Measurements from ENCODE around the gene BORCS6. TPM values are rescaled to one million over a fixed set of nuclear protein-coding genes. Genes with fewer than 3 reads are reported as not detected.

Gene BORCS6
- total and polyA plus RNA-seq, 4 donors, result 4.1 to 6.8 (median 5.7) TPM

- 97% methylated on average over 4 of the region's 4 CpGs for WGBS
- DNase-seq (ENCODE audit: low spot score), result no peak
- TF ChIP-seq, protein P1, sequence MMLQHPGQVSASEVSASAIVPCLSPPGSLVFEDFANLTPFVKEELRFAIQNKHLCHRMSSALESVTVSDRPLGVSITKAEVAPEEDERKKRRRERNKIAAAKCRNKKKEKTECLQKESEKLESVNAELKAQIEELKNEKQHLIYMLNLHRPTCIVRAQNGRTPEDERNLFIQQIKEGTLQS (IDR thresholded peaks at IDR 0.05), result no peak
- no peak for TF ChIP-seq NR2F2 (IDR thresholded peaks at IDR 0.05)
- TF ChIP-seq HNF4G (IDR thresholded peaks at IDR 0.05), result no peak
- TF ChIP-seq JUND (IDR thresholded peaks at IDR 0.05), result no peak
- no peak for TF ChIP-seq RXRA (IDR thresholded peaks at IDR 0.05)
- no peak for TF ChIP-seq FOXA1 (IDR thresholded peaks at IDR 0.05)
- TF ChIP-seq, protein P2, sequence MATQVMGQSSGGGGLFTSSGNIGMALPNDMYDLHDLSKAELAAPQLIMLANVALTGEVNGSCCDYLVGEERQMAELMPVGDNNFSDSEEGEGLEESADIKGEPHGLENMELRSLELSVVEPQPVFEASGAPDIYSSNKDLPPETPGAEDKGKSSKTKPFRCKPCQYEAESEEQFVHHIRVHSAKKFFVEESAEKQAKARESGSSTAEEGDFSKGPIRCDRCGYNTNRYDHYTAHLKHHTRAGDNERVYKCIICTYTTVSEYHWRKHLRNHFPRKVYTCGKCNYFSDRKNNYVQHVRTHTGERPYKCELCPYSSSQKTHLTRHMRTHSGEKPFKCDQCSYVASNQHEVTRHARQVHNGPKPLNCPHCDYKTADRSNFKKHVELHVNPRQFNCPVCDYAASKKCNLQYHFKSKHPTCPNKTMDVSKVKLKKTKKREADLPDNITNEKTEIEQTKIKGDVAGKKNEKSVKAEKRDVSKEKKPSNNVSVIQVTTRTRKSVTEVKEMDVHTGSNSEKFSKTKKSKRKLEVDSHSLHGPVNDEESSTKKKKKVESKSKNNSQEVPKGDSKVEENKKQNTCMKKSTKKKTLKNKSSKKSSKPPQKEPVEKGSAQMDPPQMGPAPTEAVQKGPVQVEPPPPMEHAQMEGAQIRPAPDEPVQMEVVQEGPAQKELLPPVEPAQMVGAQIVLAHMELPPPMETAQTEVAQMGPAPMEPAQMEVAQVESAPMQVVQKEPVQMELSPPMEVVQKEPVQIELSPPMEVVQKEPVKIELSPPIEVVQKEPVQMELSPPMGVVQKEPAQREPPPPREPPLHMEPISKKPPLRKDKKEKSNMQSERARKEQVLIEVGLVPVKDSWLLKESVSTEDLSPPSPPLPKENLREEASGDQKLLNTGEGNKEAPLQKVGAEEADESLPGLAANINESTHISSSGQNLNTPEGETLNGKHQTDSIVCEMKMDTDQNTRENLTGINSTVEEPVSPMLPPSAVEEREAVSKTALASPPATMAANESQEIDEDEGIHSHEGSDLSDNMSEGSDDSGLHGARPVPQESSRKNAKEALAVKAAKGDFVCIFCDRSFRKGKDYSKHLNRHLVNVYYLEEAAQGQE (IDR thresholded peaks at IDR 0.05), result no peak
- TF ChIP-seq TAF1 (conservative IDR thresholded peaks at IDR 0.05), result no peak
- TF ChIP-seq FOXA2 (IDR thresholded peaks at IDR 0.05), result no peak
- TF ChIP-seq ZBTB33 (IDR thresholded peaks at IDR 0.05), result no peak
- TF ChIP-seq HNF4A (conservative IDR thresholded peaks at IDR 0.05), result no peak
- no peak for TF ChIP-seq SP1 (IDR thresholded peaks at IDR 0.05)
- TF ChIP-seq, protein P3, sequence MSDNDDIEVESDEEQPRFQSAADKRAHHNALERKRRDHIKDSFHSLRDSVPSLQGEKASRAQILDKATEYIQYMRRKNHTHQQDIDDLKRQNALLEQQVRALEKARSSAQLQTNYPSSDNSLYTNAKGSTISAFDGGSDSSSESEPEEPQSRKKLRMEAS (IDR thresholded peaks at IDR 0.05), result no peak
- TF ChIP-seq YY1 (IDR thresholded peaks at IDR 0.05), result no peak
- TF ChIP-seq GABPA (IDR thresholded peaks at IDR 0.05 in 1 of 2, conservative IDR thresholded peaks at IDR 0.05 in 1 of 2), result no peak
- TF ChIP-seq EGR1 (IDR thresholded peaks at IDR 0.05; ENCODE audit: low read depth in 2 of 2), result no peak
- TF ChIP-seq RAD21 (IDR thresholded peaks at IDR 0.05), result no peak
- H3K9me3 ChIP-seq (ENCODE audit: control insufficient read depth in 4 of 4, low read length in 3 of 4), result no peaks in the 10 kb centered on the region
- no peaks in the 10 kb centered on the region for H3K27me3 ChIP-seq (ENCODE audit: control insufficient read depth in 4 of 4, insufficient read depth in 4 of 4, low read length in 3 of 4)
- no peak overlapping the region for H3K9ac ChIP-seq (ENCODE audit: low read depth in 1 of 2, low read length in 2 of 2)
- H3K4me3 ChIP-seq (ENCODE audit: low read depth in 1 of 3, low read length in 3 of 3), result no peak overlapping the region
- H3K4me1 ChIP-seq (ENCODE audit: control insufficient read depth in 4 of 4, insufficient read depth in 4 of 4, low read length in 3 of 4), result peaks cover 4 to 14% (median 9%) of the 10 kb centered on the region in 4 donors
- H3K36me3 ChIP-seq (ENCODE audit: control insufficient read depth in 4 of 4, insufficient read depth in 3 of 4, low read depth in 1 of 4, low read length in 3 of 4), result peaks cover 19 to 51% (median 37%) of the 10 kb centered on the region in 4 donors
- no peak overlapping the region for H3K27ac ChIP-seq (ENCODE audit: low read depth in 1 of 2, low read length in 2 of 2)
Measured at GRCh38 chr17:8227238-8227581, 37.2 kb upstream of the BORCS6 start.

GRCh38 chr17:8226536-8227237 lies 36.7 kb upstream of the BORCS6 start:
- Histone ChIP-seq H3K4me1 (ENCODE audit: control insufficient read depth in 4 of 4, insufficient read depth in 4 of 4, low read length in 3 of 4) (peaks cover 4 to 17% (median 11%) of the 10 kb centered on the region in 4 donors), H3K4me3 (ENCODE audit: low read depth in 1 of 3, low read length in 3 of 3) (no peak overlapping the region), H3K27me3 (ENCODE audit: control insufficient read depth in 4 of 4, insufficient read depth in 4 of 4, low read length in 3 of 4) (no peaks in the 10 kb centered on the region), H3K27ac (ENCODE audit: low read depth in 1 of 2, low read length in 2 of 2) (peak overlapping the region in 1 of 2 donors; percentile 37), H3K36me3 (ENCODE audit: control insufficient read depth in 4 of 4, insufficient read depth in 3 of 4, low read depth in 1 of 4, low read length in 3 of 4) (peaks cover 15 to 46% (median 32%) of the 10 kb centered on the region in 4 donors), H3K9ac (ENCODE audit: low read depth in 1 of 2, low read length in 2 of 2) (no peak overlapping the region), H3K9me3 (ENCODE audit: control insufficient read depth in 4 of 4, low read length in 3 of 4) (no peaks in the 10 kb centered on the region)
- peak; percentile 76 for DNase-seq (ENCODE audit: low spot score)
- WGBS, result 52% methylated on average over 32 of the region's 32 CpGs
- no peak for TF ChIP-seq RAD21 (IDR thresholded peaks at IDR 0.05)
- peak; percentile 7 for TF ChIP-seq NR2F2 (IDR thresholded peaks at IDR 0.05)
- TF ChIP-seq, protein P1 (IDR thresholded peaks at IDR 0.05), result peak; percentile 88

Measured in liver (tissue), 9 donors.